ENCODE measurements around the gene URB1.

DNA sequence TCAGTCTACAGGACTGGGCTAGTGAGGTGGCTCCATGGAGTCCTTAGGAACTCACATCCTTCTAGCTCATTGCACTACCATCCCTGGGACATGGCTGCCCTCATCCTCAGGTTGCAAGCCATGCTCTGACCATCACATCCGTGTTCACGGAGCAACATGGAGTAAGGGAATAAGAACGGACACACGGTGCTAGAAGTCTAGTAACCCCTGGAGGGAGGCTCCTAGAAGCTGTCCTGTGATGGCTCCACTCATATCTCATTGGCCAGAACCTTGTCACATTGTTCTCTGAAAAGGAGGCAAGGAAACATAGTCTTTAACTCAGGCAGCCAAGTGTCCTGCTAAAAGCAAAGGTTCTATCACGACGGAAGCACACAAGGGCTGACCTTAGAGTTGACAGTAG lies 90.3 kb downstream of the URB1 start:
- TF ChIP-seq, protein P1, sequence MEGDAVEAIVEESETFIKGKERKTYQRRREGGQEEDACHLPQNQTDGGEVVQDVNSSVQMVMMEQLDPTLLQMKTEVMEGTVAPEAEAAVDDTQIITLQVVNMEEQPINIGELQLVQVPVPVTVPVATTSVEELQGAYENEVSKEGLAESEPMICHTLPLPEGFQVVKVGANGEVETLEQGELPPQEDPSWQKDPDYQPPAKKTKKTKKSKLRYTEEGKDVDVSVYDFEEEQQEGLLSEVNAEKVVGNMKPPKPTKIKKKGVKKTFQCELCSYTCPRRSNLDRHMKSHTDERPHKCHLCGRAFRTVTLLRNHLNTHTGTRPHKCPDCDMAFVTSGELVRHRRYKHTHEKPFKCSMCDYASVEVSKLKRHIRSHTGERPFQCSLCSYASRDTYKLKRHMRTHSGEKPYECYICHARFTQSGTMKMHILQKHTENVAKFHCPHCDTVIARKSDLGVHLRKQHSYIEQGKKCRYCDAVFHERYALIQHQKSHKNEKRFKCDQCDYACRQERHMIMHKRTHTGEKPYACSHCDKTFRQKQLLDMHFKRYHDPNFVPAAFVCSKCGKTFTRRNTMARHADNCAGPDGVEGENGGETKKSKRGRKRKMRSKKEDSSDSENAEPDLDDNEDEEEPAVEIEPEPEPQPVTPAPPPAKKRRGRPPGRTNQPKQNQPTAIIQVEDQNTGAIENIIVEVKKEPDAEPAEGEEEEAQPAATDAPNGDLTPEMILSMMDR (IDR thresholded peaks at IDR 0.05): no peak
- no peak for TF ChIP-seq ZFX (IDR thresholded peaks at IDR 0.05; ENCODE audit: borderline replicate concordance)

Data from 22Rv1 (cell line).